Hematopoietic multipotent progenitor cell treated with erythropoietin and hydrocortisone succinate and interleukin-3 and kit ligand, for 17 days (in vitro differentiated cells): ENCODE results near the gene SPRY4.
"Not testable (repeated sequence)": the region's sequence is repeated elsewhere in the genome, so short reads cannot be mapped to it uniquely, and the experiment has no call there.

Source experiments
- DNase-seq: peaks from one replicate; pipeline ENCODE4 v3.0.0-alpha.2; 2015; ENCODE audit warnings: low spot score

Gene SPRY4

GRCh38 chr5:142295084-142295758 is 29.6 kb downstream of the SPRY4 start:
- no peak for DNase-seq

- DNase-seq: no peak
These were observed 31.3 kb downstream of the SPRY4 start for GRCh38 chr5:142293486-142293885.

GRCh38 chr5:142292808-142293207 is 32.0 kb downstream of the SPRY4 start:
- DNase-seq: no peak

GRCh38 chr5:142292249-142292648 is 32.6 kb downstream of the SPRY4 start:
- no peak for DNase-seq

- no peak for DNase-seq
These were observed 34.1 kb downstream of the SPRY4 start for GRCh38 chr5:142290577-142291299.

GRCh38 chr5:142289708-142290576 is 34.9 kb downstream of the SPRY4 start:
- DNase-seq: no peak

GRCh38 chr5:142287973-142288313 is 36.9 kb downstream of the SPRY4 start:
- no peak for DNase-seq

GRCh38 chr5:142287096-142287972 is 37.5 kb downstream of the SPRY4 start:
- no peak for DNase-seq

- DNase-seq: no peak
These were observed 38.7 kb downstream of the SPRY4 start for GRCh38 chr5:142286111-142286510.

GRCh38 chr5:142283304-142283703 is 41.5 kb downstream of the SPRY4 start:
- no peak for DNase-seq

GRCh38 chr5:142281966-142282365 is 42.9 kb downstream of the SPRY4 start:
- no peak for DNase-seq

- DNase-seq: no peak
These were observed 43.8 kb downstream of the SPRY4 start for GRCh38 chr5:142281008-142281367.

GRCh38 chr5:142280066-142281007 is 44.5 kb downstream of the SPRY4 start:
- DNase-seq: no peak

- DNase-seq: no peak
These were observed 46.2 kb downstream of the SPRY4 start for GRCh38 chr5:142278627-142279026.

- DNase-seq: no peak
These were observed 47.0 kb downstream of the SPRY4 start for GRCh38 chr5:142277796-142278195.

- no peak for DNase-seq
These were observed 48.3 kb downstream of the SPRY4 start for GRCh38 chr5:142276517-142276916.

- DNase-seq: no peak
These were observed 49.3 kb downstream of the SPRY4 start for GRCh38 chr5:142275496-142275895.

- DNase-seq: not testable (repeated sequence)
These were observed 52.2 kb downstream of the SPRY4 start for GRCh38 chr5:142272596-142272995.

GRCh38 chr5:142264084-142264483 is 60.7 kb downstream of the SPRY4 start:
- not testable (repeated sequence) for DNase-seq

GRCh38 chr5:142263346-142263745 is 61.5 kb downstream of the SPRY4 start:
- DNase-seq: no peak

GRCh38 chr5:142262683-142263082 is 62.1 kb downstream of the SPRY4 start:
- DNase-seq: no peak
